Lung (tissue), 12 donors: ENCODE measurements around the gene PACSIN3. TPM values are rescaled to one million over a fixed set of nuclear protein-coding genes. Genes with fewer than 3 reads are reported as not detected.
"Not testable (repeated sequence)": the region's sequence is repeated elsewhere in the genome, so short reads cannot be mapped to it uniquely, and the experiment has no call there.

Experiments
- ATAC-seq: fragments of 200-7000 bp; cut with Tn5 transposase; one replicate; pipeline ENCODE4 v1.9.1; 2020; ENCODE audit warnings: moderate number of reproducible peaks; ENCODE audit not compliant: insufficient read depth, low FRiP score
- DNase-seq, 3 donors: peaks; one replicate each; pipeline ENCODE4 v3.0.0-alpha.2; 2013 to 2017
- H3K27ac ChIP-seq, 2 donors: one replicate each; pipeline ENCODE4 v1.5.1; 2013; ENCODE audit warnings: mild to moderate bottlenecking in 2 of 2, moderate library complexity in 2 of 2, control low read depth in 1 of 2, inconsistent platforms in 1 of 2, low read depth in 1 of 2, low read length in 1 of 2
- H3K27me3 ChIP-seq, 3 donors: one replicate each; pipeline ENCODE4 v1.5.1; 2013; ENCODE audit warnings: low read length in 2 of 3; ENCODE audit not compliant: control insufficient read depth in 3 of 3, insufficient read depth in 3 of 3
- H3K36me3 ChIP-seq, 4 donors: one replicate each; pipeline ENCODE4 v1.5.1; 2013; ENCODE audit warnings: low read length in 4 of 4, mild to moderate bottlenecking in 1 of 4, moderate library complexity in 1 of 4; ENCODE audit not compliant: control insufficient read depth in 4 of 4, insufficient read depth in 4 of 4
- H3K4me1 ChIP-seq, 5 donors: one replicate each; pipeline ENCODE4 v1.5.1; 2013; ENCODE audit warnings: low read length in 5 of 5, mild to moderate bottlenecking in 2 of 5, moderate library complexity in 1 of 5; ENCODE audit not compliant: control insufficient read depth in 5 of 5, insufficient read depth in 5 of 5
- H3K4me3 ChIP-seq: one replicate; pipeline ENCODE4 v1.5.1; 2013; ENCODE audit warnings: mild to moderate bottlenecking, control low read depth, moderate library complexity
- H3K9ac ChIP-seq, 2 donors: one replicate each; pipeline ENCODE4 v1.5.1; 2013; ENCODE audit warnings: low read length in 2 of 2, control low read depth in 1 of 2; ENCODE audit not compliant: insufficient read depth in 1 of 2
- H3K9me3 ChIP-seq, 4 donors: one replicate each; pipeline ENCODE4 v1.5.1; 2013; ENCODE audit warnings: low read length in 3 of 4, mild to moderate bottlenecking in 1 of 4, moderate library complexity in 1 of 4; ENCODE audit not compliant: control insufficient read depth in 4 of 4, insufficient read depth in 3 of 4
- whole genome bisulfite sequencing, 2 donors: extraction: QIAGEN DNeasy Blood & Tissue Kit; methylation state at CpG; one replicate each; pipeline ENCODE4 v1.1.7; 2013; 5-methylcytosine and 5-hydroxymethylcytosine counted together
- polyA plus RNA-seq, 2 donors: library from polyadenylated mRNA; stranded (reverse); fragments of 200-250 nt; gene quantifications; one replicate each; pipeline ENCODE4 v1.2.1, GENCODE V29; 2013
- total RNA-seq, 2 donors: library from RNA; depleted of rRNA in 1 of 2; stranded (reverse); fragments of >200 nt in 1 of 2; gene quantifications; one replicate each; pipeline ENCODE4 v1.2.1, GENCODE V29; 2014 to 2021
- TF ChIP-seq, protein P1 (sequence below): IDR thresholded peaks from 2 replicates; pipeline ENCODE4 v1.5.1; 2012; ENCODE audit warnings: mild to moderate bottlenecking; ENCODE audit errors: control extremely low read depth, extremely low read depth
- donor health status: control.
- donor health status: control.
- donor health status: Bipolar disorder and iron deficiency.
- donor health status: healthy.
- donor health status: DM: yes; HTN: yes; CAD: no.

The PACSIN3 gene
- total and polyA plus RNA-seq, 4 donors = 20.6 to 53.3 (median 36.3) TPM

GRCh38 chr11:47192111-47192510 lies 5.9 kb upstream of the PACSIN3 start:
- DNase-seq (no peak), ATAC-seq (no peak)
- no peaks in the 10 kb centered on the region for H3K9me3 ChIP-seq
- H3K9ac ChIP-seq = no peak overlapping the region
- H3K4me3 ChIP-seq = no peak overlapping the region
- no peaks in the 10 kb centered on the region for H3K27me3 ChIP-seq
- TF ChIP-seq, protein P1, sequence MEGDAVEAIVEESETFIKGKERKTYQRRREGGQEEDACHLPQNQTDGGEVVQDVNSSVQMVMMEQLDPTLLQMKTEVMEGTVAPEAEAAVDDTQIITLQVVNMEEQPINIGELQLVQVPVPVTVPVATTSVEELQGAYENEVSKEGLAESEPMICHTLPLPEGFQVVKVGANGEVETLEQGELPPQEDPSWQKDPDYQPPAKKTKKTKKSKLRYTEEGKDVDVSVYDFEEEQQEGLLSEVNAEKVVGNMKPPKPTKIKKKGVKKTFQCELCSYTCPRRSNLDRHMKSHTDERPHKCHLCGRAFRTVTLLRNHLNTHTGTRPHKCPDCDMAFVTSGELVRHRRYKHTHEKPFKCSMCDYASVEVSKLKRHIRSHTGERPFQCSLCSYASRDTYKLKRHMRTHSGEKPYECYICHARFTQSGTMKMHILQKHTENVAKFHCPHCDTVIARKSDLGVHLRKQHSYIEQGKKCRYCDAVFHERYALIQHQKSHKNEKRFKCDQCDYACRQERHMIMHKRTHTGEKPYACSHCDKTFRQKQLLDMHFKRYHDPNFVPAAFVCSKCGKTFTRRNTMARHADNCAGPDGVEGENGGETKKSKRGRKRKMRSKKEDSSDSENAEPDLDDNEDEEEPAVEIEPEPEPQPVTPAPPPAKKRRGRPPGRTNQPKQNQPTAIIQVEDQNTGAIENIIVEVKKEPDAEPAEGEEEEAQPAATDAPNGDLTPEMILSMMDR = no peak
- H3K36me3 ChIP-seq = no peaks in the 10 kb centered on the region
- 79 to 91% methylated on average over 4 of the region's 4 CpGs for WGBS, 2 donors
- H3K4me1 ChIP-seq = peaks cover 2 to 12% (median 3%) of the 10 kb centered on the region in 5 donors
- no peak overlapping the region for H3K27ac ChIP-seq

GRCh38 chr11:47191137-47191536 lies 4.9 kb upstream of the PACSIN3 start:
- H3K27ac ChIP-seq, H3K9ac ChIP-seq, H3K27me3 ChIP-seq, H3K9me3 ChIP-seq, ATAC-seq, DNase-seq, H3K36me3 ChIP-seq, H3K4me3 ChIP-seq: not testable (repeated sequence)
- WGBS, 2 donors = 88 to 89% methylated on average over 10 of the region's 10 CpGs
- H3K4me1 ChIP-seq = peaks cover 3 to 19% (median 5%) of the 10 kb centered on the region in 5 donors

GRCh38 chr11:47189100-47189834 lies 3.0 kb upstream of the PACSIN3 start:
- peak; percentile 16 for ATAC-seq
- Histone ChIP-seq H3K4me1 (peaks cover 4 to 29% (median 5%) of the 10 kb centered on the region in 5 donors), H3K36me3 (no peaks in the 10 kb centered on the region), H3K9me3 (no peaks in the 10 kb centered on the region), H3K9ac (no peak overlapping the region), H3K27me3 (no peaks in the 10 kb centered on the region), H3K4me3 (no peak overlapping the region), H3K27ac (peak overlapping the region; percentile 59 to 60)
- TF ChIP-seq, protein P1 = no peak
- WGBS, 2 donors = 60 to 75% methylated on average over 11 of the region's 11 CpGs
- DNase-seq = peak; percentile 32 to 66 (median 47)

DNA sequence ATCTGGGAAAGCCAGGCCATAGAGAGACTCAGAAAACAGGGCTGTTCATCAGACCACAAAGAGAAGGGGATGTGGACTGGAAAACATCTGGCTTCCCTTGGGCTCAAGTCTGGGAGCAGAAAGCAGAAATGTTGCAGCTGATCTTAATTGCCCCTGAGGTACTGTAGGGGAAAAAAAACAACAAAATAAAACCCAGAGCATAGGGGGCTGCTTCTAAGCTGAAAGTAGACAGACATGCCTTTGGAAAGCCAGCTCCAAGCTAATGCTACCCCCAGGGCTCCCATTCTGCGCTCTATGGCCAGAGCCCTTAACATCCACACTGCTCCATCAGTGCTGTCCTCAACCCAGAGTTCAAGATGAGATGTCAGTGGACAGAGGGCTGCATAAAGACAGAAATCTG lies 2.0 kb upstream of the PACSIN3 start:
- Histone ChIP-seq H3K4me1 (peaks cover 4 to 29% (median 5%) of the 10 kb centered on the region in 5 donors), H3K27me3 (no peaks in the 10 kb centered on the region), H3K9ac (no peak overlapping the region), H3K27ac (peak overlapping the region in 1 of 2 donors; percentile 98), H3K9me3 (no peaks in the 10 kb centered on the region), H3K36me3 (no peaks in the 10 kb centered on the region), H3K4me3 (no peak overlapping the region)
- DNase-seq (peak in 2 of 3 donors; percentile 60 to 72), ATAC-seq (no peak)
- TF ChIP-seq, protein P1 = no peak
- WGBS, 2 donors = 91 to 100% methylated on average over 1 of the region's 1 CpG
